GM19397 (cell line): ENCODE data around the gene HPN.
"Not testable (repeated sequence)": the region's sequence is repeated elsewhere in the genome, so short reads cannot be mapped to it uniquely, and the experiment has no call there.

Experiments
- ATAC-seq: cut with Tn5 transposase; IDR thresholded peaks from one replicate; pipeline ENCODE4 v1.9.1; 2021; ENCODE audit warnings: mild to moderate bottlenecking, moderate library complexity; ENCODE audit not compliant: unreplicated experiment

HPN gene

DNA sequence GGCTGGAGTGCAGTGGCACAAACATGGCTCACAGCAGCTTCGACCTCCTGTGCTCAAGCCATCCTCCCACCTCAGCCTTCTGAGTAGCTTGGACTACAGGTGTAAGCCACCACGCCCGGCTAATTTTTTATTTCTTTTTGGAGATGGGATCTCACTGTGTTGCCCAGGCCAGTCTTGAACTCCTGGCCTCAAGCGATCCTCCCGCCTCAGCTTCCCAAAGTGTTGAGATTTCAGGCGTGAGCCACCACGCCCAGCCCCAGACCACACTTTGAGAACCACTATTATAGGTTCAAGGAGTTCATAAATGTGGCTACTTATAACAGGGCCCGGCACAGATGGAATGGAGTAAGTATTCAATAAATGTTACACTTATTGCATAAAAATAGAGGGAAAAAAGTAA lies 14.5 kb upstream of the HPN start:
- no peak for ATAC-seq

DNA sequence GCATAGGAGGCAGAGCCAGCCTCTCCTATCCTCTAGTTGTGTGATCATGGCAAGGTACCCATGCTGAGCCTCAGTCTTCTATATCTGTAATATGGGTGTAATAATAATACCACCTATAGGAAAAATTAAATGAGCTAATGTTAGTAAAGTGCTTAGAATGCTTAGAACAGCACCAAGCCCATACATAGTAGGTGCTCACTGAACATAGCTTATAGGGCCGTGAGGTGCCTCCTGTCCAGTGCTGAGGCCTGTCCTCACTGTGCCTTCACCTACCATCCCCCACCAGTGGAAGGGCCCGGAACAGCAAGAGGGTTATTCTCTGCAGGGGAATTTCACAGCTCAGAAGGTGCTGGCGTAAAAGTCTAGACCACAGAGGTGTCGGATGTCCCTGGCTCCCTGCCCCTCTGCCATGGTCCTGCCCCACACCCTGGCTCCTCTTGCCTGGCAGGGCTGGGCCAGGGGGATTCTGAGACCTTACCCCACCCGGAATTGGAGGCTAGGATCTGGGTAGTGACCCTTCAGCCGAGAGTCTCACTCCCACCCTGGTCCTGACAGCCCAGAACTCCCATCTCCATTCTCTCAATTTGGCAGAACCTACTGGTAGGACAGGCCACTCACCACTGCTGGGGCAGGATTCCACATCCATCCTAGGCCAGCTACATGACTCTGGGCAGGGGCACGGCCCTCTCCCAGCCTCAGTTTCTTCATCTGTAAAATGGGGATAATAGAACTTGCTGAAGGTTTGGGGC lies 13.5 kb upstream of the HPN start:
- ATAC-seq = no peak

DNA sequence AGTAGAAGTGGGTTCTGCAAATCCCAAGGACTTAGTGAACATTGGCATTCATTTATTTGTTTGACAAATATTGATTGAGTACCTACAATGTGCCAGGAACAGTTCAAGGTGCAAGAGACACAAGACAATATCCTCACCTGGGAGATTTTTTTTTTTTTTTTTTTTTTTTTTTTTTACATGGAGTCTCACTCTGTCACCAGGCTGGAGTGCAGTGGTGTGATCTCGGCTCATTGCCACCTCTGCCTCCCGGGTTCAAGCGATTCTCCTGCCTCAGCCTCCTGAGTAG lies 13.0 kb upstream of the HPN start:
- ATAC-seq = not testable (repeated sequence)

DNA sequence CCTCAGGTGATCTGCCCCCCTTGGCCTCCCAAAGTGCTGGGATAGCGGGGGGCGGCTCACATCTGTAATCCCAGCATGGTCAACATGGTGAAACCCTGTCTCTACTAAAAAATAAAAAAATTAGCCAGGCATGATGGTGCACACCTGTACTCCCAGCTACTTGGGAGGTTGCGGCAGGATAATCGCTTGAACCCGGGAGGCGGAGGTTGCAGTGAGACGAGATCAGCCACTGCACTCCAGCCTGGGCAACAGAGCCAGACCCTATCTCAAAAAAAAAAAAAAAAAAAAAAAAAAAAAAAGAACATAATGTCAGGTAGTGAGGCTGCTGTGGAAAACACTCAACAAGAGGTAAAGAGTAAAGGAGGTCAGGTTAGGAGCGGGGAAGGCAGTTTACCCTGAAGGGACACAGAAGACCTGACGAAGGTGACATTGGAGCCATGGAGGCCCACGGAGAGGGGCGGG lies 12.2 kb upstream of the HPN start:
- ATAC-seq = not testable (repeated sequence)

- no peak for ATAC-seq
These were observed 11.7 kb upstream of the HPN start for GRCh38 chr19:35029737-35030256.

DNA sequence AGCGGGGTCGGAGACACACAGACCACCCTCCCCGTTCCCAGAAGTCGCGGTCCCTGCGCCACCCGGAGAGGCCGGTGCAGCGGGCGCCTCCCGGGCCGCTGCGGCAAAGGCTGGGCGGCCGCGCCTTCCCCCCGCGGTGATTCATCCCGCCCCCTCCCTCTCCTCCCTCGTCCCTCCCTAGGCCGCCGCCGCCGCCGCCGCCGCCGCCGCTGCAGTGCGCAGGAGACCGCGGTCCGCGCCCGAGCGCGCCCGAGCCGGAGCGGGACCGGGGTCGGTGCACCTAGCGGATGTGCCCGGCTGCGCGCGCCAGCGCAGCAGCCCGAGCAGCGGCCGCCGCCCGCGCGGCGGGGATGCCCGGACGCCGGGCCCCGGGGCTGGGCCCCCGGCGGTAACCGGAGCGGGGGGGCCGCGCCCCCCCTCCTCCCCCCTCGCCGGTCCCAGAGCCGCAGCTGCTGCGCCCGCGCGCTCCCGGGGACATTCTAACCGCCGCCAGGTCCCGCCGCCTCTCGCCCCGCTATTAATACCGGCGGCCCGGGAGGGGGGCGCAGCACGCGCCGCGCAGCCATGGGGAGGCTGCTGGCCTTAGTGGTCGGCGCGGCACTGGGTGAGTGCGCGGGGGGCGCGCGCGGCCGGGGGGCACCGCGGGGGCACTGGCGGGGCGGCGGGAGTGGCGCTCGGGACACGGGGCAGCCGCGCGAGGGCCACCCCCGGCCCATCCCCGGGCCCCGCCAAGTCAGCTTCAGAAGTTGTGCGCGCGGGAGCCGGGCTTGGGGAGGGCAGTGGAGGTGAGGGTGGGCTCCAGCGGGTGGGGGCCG lies 11.1 kb upstream of the HPN start, which contains the start of gene SCN1B:
Gene SCN1B (plus strand): TSS at position 214 of the 815 bp plus-strand sequence. CDS start 351 bp downstream, at position 565.
- ATAC-seq = no peak

DNA sequence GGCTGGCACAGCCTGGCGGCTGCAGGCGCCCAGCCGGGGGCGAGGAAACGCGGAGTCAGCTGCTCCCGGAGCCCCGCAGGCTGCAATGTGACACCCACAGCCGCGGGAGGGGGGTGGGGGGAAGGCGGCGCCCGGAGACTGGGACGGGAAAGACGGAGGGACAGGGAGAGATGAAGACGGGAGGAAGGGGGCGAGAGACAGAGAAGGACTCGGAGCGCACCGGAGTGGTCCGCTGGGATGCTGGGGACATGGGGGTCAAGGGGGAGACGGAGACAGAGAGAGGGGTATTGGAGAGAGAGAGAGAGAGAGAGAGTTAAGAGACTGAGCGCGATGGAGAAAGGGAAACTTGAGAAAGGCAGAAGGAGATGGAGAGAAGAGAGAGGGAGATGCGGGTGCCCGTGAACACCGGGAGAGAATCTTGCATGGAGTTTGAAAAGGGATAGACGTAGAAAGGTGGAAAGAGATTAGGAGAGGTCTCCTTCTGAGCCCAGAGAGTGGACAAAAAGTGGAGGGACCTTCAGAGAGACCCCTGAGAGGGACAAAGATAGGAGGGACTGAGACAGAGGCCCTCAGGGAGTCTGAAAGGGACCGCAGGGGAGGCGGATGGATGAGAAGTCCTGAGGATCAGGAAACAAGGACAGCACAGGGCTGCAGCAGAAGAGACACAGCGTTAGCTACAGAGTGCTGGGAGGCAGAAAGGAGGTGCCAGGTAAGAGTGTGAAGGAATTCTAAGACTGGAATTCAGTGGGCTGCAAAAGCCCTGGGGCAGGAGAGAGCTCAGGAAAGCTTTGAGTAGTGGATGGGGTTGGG lies 10.2 kb upstream of the HPN start:
- ATAC-seq = no peak

DNA sequence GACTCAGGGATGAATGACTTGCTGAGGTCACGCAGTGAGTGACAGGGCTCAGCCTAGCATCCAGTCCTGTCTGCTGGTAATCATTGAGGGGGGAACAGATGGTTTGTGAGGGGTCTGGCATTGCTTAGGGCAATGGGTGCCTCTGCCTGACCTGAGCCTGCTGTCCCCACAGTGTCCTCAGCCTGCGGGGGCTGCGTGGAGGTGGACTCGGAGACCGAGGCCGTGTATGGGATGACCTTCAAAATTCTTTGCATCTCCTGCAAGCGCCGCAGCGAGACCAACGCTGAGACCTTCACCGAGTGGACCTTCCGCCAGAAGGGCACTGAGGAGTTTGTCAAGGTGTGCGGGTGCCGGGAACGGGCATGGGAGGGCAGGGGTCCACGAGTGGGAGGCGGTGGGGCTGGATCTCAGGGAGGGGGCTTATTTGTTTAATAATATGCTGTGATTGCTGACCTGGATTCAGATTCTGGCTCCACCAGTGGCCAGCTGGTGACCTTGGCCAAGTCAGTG lies 9.1 kb upstream of the HPN start:
- no peak for ATAC-seq

DNA sequence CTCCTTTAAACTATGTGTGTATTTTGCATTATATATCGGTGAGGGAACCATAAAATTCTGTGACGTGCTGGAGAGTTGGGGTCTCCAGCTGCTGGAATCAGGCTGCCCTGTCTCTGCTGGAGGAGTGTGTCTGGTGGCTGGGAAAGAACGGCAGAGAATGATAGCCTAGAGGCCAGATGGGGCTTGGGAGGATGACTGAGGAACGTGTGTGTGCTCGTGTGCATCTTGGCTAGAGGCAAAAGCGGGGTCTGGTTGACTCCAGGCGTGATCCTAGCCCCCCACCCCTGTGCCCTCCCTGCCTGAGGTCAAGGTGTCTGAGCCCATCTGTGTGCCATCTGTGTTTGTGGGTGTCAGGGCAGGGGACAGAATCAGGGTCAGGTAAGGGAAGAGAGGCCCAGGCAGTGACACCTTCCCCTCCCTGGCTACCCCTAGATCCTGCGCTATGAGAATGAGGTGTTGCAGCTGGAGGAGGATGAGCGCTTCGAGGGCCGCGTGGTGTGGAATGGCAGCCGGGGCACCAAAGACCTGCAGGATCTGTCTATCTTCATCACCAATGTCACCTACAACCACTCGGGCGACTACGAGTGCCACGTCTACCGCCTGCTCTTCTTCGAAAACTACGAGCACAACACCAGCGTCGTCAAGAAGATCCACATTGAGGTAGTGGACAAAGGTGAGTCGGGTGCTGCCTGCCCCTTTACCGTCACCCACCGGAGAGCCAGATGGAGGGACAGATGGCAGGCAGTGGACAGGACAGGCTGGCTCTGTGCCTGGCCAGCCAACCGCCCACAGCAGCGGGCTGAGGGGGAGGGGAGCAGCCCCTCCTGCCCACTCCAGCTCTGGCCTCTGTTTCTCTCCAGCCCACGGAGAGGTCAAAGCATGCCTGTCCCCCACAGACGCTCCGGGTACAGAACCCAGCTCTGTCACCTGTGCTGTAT lies 8.2 kb upstream of the HPN start:
- ATAC-seq = no peak

- no peak for ATAC-seq
These were observed 7.5 kb upstream of the HPN start for GRCh38 chr19:35034005-35034502.

DNA sequence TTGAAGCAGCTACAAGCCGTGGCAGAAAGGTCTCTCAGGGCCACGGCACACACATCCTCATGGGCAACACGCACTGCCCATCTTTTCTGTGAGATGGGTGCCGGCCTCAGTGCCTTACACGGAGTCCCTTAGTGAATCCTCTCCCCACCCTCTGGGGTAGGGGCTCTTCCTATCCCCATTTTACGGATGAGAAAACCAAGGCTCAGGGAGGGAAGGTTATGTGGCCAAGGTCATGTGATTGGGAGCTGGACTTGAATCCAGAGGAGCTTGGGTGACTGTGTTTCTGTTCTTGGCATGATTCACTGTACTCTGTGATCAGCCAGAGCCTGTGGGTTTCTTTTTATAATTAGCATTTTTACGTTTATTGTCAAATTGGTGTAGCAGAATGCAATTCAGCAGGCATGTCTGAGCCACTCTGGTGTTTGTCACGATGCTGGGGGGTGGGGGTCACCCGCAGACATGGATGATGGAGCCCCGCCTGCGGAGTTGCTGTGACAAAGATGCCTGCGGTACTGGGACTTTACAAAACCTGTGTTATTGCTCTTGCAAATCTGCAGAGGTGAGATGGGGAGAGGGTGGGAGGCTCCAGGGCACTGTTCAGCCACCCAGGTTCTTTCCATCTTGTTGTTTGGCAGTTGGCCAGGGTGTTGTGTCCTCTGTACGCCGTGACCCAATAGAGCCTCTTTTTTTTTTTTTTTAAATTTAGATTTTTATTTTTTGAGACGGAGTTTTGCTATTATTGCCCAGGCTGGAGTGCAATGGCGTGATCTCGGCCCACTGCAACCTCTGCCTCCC lies 6.7 kb upstream of the HPN start:
- no peak for ATAC-seq

DNA sequence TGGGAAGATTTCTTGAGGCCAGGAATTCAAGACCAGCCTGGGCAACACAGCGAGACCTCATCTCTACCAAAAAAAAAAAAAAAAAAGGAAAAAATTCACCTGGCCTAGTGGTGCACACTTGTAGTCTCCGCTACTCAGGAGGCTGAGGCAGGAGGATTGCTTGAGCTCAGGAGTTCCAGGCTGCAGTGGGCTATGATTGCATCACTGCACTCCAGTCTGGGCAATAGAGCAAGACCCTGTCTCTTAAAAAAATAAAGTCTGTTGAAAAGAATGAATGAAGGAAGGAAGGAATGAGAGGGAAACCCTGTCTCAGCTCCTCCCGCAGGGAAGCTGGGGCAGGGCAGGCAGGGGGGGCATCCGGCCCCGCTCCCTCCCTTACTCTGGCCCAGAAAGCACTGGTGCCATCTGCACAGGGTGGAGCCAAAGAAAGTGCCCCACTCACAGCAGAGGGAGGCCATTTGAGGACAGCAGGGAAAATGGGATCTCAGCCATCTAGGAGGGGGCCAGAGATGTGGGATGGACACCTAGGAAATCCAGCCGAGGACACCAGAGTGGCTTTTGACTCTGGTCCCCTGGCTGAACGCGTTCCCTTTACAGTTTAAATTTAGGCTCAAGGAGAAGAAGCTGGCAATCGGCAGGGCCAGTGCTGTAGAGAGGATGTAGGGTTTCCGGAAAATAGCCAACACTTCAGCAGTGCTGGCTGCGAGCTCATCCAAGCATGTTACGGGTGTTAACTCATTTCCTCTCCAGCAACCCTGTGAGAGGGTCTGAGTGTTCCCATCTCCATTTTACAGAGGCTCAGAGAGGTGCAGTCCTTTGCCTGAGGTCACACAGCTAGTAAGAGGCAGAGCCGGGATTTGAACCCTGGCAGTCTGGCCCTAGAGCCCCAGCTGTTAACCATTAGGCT lies 3.6 kb upstream of the HPN start:
- ATAC-seq = no peak

GRCh38 chr19:35038623-35039512 lies 2.7 kb upstream of the HPN start:
- no peak for ATAC-seq

DNA sequence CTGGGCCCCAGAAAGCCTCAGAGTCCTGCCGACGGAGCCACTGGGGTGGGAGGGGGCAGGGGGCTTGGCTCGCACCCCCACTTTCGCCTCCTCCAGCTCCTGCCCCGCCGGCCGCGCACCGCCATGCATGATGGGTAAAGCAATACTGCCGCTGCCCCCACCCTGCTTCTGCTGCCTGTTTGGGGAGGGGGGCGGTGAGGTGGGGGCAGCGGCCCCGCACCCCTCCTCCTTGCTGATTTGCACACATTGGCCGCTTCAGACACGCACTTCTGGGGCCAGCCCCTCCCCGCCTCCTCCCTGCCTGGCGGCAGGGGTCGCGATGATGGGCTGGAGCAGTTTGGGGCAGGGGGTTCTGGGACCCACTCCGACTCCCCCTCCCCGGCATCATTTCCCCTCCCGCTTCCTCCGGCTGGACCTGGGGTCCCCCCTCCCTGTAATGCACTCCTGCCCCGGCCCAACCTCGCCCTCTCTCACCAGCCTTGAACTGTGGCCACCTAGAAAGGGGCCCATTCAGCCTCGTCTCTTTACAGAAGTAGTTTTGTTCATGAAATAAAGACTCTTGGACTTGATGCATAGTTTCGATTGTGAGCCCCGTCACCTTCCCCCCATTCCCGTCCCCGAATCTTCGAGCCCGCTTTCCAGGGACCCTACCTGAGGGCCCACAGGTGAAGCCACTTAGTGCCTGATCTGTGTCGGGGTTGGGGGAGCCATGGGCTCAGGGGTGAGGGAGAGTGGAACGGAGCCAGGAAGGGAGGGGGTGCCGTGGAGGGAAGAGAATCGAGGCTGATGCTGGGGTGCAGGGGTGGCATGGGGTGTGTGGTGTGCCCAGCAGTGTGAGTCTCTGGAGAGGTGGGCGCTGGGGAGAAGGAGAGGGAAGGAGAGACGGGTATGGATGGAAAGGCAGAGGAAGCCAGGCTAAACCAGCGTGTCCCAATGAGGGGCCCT lies 1.4 kb upstream of the HPN start:
- no peak for ATAC-seq

GRCh38 chr19:35040826-35041547 lies 534 bp upstream of the HPN start:
- no peak for ATAC-seq
